ENCODE data around the gene TNFRSF1B.

DNA sequence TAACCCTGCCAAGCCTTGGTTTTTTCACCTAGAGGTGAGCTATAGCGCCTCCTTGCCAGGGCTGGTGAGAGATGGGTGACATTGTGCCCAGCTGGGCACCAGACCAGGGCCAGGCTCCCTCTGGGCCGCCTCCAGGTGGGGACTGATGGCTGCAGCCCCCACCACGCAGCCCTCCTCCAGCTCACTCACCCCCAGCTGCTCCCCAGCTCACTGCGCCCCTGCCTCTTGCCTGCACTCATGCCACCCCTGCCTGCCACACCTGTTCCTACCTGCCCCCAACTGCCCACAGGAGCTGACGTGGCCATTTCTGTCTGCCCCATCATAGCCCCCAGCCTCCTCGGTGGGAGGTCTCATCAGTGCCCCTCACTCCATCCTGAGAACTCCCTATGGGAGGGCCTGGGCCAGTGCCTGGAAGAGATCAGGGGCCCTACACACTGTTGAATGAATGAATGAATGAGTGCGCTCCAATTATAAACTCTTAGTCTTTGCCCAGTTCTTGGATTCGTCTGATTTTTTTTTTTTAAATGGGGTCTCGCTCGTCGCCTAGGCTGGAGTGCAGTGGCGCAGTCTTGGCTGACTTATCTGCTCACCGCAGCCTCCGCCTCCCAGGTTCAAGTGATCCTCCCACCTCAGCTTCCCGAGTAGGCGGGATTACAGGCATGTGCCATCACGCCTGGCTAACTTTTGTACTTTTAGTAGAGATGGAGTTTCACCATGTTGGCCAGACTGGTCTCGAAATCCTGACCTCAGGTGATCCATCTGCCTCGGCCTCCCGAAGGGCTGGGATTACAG, 36.6 kb downstream of the TNFRSF1B start:
- no peak for TF ChIP-seq EZH2 (optimal IDR thresholded peaks at IDR 0.05; ENCODE audit: low read depth, low read length)
- TF ChIP-seq, protein P1, sequence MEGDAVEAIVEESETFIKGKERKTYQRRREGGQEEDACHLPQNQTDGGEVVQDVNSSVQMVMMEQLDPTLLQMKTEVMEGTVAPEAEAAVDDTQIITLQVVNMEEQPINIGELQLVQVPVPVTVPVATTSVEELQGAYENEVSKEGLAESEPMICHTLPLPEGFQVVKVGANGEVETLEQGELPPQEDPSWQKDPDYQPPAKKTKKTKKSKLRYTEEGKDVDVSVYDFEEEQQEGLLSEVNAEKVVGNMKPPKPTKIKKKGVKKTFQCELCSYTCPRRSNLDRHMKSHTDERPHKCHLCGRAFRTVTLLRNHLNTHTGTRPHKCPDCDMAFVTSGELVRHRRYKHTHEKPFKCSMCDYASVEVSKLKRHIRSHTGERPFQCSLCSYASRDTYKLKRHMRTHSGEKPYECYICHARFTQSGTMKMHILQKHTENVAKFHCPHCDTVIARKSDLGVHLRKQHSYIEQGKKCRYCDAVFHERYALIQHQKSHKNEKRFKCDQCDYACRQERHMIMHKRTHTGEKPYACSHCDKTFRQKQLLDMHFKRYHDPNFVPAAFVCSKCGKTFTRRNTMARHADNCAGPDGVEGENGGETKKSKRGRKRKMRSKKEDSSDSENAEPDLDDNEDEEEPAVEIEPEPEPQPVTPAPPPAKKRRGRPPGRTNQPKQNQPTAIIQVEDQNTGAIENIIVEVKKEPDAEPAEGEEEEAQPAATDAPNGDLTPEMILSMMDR (IDR thresholded peaks at IDR 0.05; ENCODE audit: low read length): no peak
